Tongue (tissue), 2 donors: ENCODE measurements around the gene SLC31A2. TPM values are rescaled to one million over a fixed set of nuclear protein-coding genes. Genes with fewer than 3 reads are reported as not detected.

ENCODE experiments used
- DNase-seq: peaks from one replicate; pipeline ENCODE4 v3.0.0-alpha.2; 2015
- total RNA-seq: library from RNA; depleted of rRNA; stranded (reverse); fragments of >200 nt; gene quantifications from one replicate; pipeline ENCODE4 v1.2.3, GENCODE V29; 2014

SLC31A2 gene
- total RNA-seq, 1 donor from 2014 or later: 6.7 TPM

GRCh38 chr9:113186137-113186755 lies 35.4 kb downstream of the SLC31A2 start:
- DNase-seq: no peak

- DNase-seq: no peak
Measured at GRCh38 chr9:113187929-113188595, 37.3 kb downstream of the SLC31A2 start.

GRCh38 chr9:113192455-113192854 lies 41.6 kb downstream of the SLC31A2 start:
- no peak for DNase-seq

GRCh38 chr9:113199683-113200329 lies 49.0 kb downstream of the SLC31A2 start:
- DNase-seq: no peak

- no peak for DNase-seq
Measured at GRCh38 chr9:113205432-113205831, 54.6 kb downstream of the SLC31A2 start.

- no peak for DNase-seq
Measured at GRCh38 chr9:113205861-113206260, 55.1 kb downstream of the SLC31A2 start.

GRCh38 chr9:113210815-113211214 lies 60.0 kb downstream of the SLC31A2 start:
- DNase-seq: no peak

Other genes starting within 250 kb of the SLC31A2 start
- 3.8 TPM for gene ZNF883, start 138.8 kb upstream of the SLC31A2 start, total RNA-seq
- gene ZFP37, start 94.3 kb upstream of the SLC31A2 start, total RNA-seq: 8.9 TPM
- gene FKBP15, start 70.3 kb downstream of the SLC31A2 start, total RNA-seq: 26.3 TPM
- gene SLC31A1, start 70.5 kb downstream of the SLC31A2 start, total RNA-seq: 11.8 TPM
- 32.1 TPM for gene CDC26, start 124.6 kb downstream of the SLC31A2 start, total RNA-seq
- gene PRPF4, start 124.7 kb downstream of the SLC31A2 start, total RNA-seq: 18.7 TPM
- 0.21 TPM for gene RNF183, start 152.4 kb downstream of the SLC31A2 start, total RNA-seq
- gene WDR31, start 189.3 kb downstream of the SLC31A2 start, total RNA-seq: 3.7 TPM
- 2.6 TPM for gene BSPRY, start 198.5 kb downstream of the SLC31A2 start, total RNA-seq
- 13.0 TPM for gene HDHD3, start 226.0 kb downstream of the SLC31A2 start, total RNA-seq